A673 (cell line): ENCODE measurements around the gene FAM89B.

Experiments used
- CTCF ChIP-seq: fragments of 300-800, 200-600 bp; sonication (generic); conservative IDR thresholded peaks from 2 replicates; pipeline ENCODE4 v1.5.1; 2017; ENCODE audit warnings: low read depth, mild to moderate bottlenecking, antibody characterized with exemption, low read length, moderate library complexity, mixed read lengths
- EZH2 ChIP-seq: fragments of 200-600 bp; sonication (generic); IDR thresholded peaks from 2 replicates; pipeline ENCODE4 v1.6.1; 2017; ENCODE audit warnings: borderline replicate concordance, low read depth, mild to moderate bottlenecking, mixed read lengths, antibody characterized with exemption, low read length; ENCODE audit not compliant: poor library complexity, severe bottlenecking

GRCh38 chr11:65553301-65554001 is 18.9 kb upstream of the FAM89B start:
- TF ChIP-seq CTCF, result no peak
- no peak for TF ChIP-seq EZH2
